HuH-7.5 (cell line): ENCODE results near the gene CMKLR1.

Experiments used
- DNase-seq: peaks from one replicate; pipeline ENCODE4 v3.0.0; 2011; ENCODE audit warnings: low spot score

Gene CMKLR1

GRCh38 chr12:108298761-108299275 is 40.3 kb downstream of the CMKLR1 start:
- no peak for DNase-seq

- DNase-seq, result no peak
These were observed 41.0 kb downstream of the CMKLR1 start for GRCh38 chr12:108297895-108298760.

GRCh38 chr12:108297424-108297823 is 41.7 kb downstream of the CMKLR1 start:
- DNase-seq, result no peak

DNA sequence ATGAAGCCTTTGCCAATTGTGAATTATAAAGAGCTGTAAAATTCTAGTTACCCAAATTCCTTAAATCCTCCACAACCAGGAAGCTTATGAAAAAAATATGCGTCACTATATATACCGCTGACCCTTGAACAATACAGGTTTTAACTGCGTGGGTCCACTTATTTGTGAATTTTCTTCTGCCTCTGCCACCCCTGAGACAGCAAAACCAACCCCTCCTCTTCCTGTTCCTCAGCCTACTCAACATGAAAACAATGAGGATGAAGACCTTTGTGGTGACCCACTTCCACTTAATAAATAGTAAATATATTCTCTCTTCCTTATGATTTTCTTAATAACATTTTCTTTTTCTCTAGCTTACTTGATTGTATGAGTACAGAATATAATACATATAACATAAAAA is 42.2 kb downstream of the CMKLR1 start:
- DNase-seq, result no peak

DNA sequence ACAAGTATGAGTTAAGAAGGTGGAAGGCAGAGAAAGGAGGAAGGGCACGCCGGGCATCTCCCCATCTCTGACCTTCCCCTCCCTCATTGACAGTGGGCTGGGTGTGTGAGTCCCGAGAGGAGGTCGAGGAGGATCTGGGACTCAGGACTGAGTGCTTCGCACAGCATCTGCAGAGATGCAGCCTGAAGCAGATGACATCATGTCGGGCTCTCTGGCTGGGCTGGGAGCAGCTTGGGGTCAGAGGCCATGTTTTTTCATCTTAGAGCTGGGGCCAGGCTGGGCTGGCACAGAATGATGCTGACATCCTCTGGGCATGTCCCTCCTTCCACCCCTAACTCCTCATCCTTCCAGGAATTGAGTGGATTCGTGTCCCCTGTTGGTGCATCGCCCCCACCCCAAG is 43.5 kb downstream of the CMKLR1 start:
- no peak for DNase-seq

GRCh38 chr12:108289350-108290161 is 49.6 kb downstream of the CMKLR1 start:
- DNase-seq, result no peak

- DNase-seq, result no peak
These were observed 51.9 kb downstream of the CMKLR1 start for GRCh38 chr12:108287227-108287626.

DNA sequence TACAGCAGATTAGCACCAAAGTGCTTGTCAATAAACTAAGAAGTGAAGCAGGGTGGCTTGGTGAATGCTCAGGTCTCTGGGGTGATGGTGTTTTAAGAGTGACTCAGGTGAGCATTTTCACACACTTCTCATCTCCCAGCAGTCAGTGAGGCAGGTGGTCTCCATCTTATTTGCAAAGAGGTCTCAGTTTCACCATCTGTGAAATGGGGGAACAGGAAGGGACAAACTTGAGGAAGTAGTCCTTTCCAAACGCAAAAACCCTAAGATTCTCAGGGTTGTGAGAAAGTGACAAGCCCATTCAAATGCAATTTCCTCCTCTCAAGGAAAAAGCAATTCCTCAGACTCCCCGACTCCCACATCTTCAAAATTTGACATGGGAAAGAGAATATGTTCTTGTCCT is 54.1 kb downstream of the CMKLR1 start:
- DNase-seq, result no peak

DNA sequence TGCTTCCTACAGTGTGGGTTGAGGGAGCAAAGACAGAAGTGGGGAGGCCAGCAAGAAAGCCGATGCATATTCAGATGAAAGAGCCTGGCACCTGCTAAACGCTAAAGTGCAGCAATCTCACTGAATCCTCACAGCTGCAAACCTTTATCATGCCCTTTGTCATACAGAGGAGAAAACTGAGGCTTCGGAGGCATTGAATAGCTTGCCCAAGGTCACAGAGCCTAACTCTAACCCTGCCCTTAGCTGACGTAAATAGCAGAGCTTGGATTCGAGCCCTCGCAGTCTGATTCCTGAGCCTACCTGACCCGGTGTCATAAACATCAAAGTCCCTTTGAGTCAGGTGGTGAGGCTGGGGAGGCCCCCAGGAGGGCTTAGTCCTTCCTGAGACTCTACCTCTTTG is 54.9 kb downstream of the CMKLR1 start:
- DNase-seq, result no peak

DNA sequence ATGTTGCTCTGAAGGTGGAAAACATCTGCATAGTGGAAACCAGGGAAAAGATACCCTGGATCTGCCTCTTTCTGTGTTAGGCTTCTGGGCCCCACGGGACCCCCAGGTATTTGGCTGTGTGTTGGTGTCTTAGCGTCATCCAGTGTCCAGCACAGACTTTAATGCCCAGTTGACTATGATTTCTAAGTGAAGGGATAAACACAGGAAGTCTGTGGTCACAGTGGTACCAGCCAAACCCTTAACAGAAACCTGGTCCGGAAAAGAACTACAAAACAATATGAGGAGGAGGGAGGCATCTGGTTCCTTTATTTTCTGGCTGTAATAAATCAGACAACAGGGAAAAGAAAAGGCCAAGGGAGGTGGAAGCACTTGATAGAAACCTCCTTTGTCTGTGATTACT is 56.4 kb downstream of the CMKLR1 start:
- DNase-seq, result no peak

DNA sequence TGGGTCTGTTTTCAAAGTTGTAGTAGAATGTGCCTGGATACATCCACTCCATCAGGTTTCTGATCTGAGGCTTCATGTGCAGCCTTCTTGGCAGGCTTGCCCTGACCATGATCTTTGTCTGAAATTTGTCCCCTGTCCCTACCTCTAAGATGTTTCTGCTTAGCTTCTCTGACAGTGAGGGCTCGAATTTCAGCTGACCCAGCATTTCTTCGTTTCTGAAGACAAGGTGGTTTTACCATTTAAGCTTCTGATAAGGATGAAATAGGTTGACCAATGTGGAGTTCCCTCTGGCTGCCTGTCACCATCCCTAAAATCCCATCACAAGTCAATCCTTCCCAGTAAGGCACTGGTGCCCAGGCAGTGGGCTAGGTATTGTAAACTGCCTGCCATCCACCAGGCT is 57.0 kb downstream of the CMKLR1 start:
- DNase-seq, result no peak

DNA sequence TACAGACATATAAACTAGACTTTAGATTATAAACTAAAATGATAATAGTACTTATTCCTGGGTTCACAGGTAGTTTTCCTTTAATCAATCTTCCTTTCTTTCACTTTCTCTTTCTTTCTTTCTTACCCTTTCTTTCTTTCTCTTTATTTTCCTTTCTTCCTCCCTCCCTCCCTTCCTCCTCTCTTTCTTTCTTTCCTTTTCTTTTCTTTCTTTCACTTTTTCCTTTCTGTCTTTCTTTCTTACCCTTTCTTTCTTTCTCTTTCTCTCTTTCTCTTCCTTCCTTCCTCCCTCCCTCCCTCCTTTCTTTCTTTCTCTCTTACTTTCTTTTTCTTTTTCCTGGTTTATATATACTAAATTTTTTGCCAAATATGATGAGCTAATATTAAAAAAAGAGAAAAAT is 61.5 kb downstream of the CMKLR1 start:
- DNase-seq, result no peak

DNA sequence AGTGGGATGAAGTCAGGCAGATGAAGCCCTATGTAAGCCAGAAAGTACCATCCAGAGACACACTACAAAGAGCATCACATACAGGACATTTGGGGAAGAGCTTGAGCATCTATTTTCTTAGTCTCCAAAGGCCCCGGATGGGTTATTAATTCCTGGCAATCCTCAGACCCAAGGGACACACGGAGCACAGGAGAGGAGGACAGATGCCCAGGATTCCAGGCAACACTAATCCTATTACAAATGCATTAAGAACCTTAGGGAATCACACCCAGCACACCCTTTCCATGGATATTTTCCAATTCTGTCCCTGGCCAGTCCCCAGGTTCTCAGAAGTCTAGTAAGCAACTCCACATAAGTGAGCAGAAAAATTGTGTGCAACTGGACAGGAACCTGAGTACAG is 65.9 kb downstream of the CMKLR1 start:
- DNase-seq, result no peak

DNA sequence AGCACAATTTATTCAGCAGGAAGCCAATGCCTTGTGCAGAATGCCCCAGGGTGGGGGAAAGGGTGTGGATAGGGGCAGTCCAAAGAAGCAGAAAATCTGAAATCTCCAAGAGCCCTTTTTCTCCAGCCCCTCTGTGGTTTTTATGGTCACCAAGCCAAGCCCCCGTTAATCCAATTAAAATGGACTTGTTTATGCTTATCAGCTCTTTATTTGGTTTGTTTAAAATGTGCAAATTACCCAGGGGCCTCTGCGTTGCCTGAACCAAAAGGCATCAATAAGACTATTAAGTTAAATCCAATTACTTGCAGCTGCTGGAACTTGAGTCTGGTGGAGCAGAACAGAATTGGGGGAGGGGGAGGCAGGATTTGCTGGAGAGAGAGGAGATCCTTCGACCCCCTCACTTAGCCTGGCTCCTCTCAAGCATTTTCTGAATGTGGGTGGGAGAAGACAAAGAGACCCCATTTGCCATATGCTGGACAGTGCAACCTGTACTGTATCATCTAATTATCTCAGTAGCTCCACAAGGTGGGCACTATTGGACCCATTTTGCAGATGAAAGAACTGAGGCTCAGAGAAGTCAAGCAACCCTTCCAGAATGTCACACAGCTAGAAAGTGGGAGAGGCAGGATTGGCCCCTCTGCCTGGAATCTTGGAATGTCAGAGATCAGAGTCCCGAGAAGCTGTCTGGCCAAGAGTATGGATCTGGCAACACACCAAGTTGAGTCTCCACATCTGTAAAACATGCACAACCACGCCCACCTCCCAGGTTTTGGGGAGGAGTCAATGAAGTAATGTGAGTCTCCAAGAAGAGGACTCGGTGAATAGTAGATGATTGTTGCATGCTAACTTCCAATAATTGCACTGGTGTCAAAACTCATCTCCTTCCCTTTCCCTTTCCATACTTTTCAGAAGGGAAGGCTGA is 66.9 kb downstream of the CMKLR1 start:
- no peak for DNase-seq

DNA sequence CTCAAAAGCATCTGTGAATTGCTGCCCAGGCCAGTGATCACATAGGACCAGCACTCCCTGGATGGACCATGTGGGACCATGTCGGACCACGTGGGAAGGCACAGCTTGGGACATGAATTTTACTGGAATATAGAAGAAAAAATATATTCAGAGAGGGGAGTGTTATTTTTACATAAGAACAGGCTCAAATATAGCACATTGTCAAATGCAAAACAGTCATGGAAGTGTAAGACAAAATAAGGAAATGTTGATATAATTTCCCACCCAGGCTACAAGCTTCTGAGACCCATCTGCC is 68.3 kb downstream of the CMKLR1 start:
- no peak for DNase-seq

DNA sequence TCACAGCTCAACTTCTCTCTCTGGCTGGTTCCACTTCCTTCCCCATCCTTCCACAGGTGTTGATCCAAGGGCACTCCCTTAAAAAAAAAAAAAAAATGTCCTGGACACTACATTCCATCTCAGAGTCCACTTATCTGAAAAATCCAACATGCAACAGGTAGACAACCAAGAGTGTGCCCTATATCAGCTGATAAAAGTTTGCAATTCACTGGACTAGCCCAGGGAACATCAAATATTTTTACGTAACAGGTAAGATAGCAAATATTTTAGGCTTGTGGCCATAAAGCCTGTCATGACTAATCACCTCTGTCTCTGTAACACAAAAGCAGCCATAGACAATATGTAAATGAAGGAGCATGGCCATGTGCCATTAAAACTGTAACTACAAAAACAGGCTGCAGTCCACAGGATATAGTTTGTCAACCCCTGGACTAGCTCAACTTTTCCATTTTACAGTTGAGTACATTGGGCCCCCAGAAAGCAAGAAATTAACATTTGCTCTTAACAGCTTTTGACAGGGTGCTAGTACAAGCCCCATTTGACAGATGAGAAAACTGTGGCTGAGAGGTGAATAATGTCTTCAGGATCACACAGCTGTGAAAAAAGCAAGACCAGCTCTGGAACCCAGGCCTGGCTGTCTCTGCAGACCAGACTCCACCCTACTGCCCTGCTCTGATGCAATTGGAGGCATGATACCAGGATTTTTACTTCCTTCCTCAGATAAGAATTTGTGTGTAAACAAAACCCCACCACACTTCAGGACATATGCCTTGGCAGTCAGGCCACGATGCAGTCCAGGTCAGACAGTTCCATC is 68.9 kb downstream of the CMKLR1 start:
- DNase-seq, result no peak

GRCh38 chr12:108269224-108269623 is 69.9 kb downstream of the CMKLR1 start:
- DNase-seq, result no peak

DNA sequence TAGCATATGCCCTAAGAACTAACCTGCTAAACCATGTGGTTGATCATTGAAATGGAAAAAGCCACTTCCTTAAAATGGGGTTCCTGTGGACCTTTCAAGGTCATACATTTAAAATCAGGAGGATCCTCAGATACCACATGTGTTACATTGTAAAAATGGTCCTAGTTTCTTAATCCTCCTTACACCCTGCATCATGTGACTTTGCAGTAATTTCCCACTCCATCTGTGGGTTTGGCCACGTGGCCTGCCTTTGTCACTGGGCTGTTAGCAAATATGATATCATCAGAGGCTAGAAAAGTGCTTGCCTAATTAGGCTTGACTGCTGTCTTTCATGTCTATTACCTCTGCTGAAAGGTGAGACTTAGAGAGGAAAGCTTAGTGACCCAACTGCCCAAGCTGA is 70.7 kb downstream of the CMKLR1 start:
- no peak for DNase-seq

- no peak for DNase-seq
These were observed 71.7 kb downstream of the CMKLR1 start for GRCh38 chr12:108267450-108267849.

DNA sequence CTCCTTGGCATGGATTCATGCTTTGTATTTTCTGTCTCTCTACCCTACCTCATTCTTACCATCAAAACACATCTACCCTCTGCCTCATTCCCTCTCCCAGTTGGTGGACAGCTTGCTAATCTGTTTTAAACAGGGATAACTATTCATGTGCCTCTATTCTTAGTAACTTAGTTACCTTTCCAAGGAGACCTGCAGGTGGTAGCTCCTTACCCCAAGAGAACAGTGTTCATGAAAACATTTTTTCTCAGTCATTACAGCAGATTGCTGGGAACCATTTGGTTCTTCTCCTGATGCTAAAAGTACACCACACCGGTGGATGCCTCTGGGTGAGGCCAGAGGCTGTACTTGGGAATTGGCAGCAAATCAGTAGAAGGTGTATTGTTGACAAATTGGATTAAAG is 73.0 kb downstream of the CMKLR1 start:
- no peak for DNase-seq

- no peak for DNase-seq
These were observed 73.6 kb downstream of the CMKLR1 start for GRCh38 chr12:108265505-108265904.
